ENCODE data around the gene TGFBI.

The TGFBI gene

DNA sequence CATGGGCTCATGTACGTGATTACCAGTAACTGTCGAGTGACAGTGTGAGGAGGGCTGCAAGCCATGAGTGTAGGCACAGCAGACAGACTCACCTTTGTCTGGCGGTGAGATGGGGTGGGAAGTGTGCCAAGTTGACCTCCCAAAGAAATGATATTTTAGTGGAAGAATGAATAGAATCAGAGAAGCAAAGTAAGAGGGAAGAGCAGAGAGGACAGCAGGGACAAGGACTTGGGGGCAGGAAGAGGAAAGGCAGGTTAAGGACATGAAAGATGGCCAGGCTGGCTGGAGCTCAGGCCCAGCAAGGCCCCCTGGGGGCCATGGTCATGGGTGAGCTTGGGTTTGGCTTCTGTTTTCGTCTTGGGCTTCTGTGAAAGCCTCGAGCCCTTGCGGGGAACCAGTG is 20.2 kb downstream of the TGFBI start:
- Histone ChIP-seq H3K9ac (ENCODE audit: low read length) (no peak overlapping the region), H3K4me2 (ENCODE audit: low read length) (no peak overlapping the region), H4K20me1 (ENCODE audit: insufficient read depth, low read length) (no peaks in the 10 kb centered on the region), H3K79me2 (ENCODE audit: low read length) (no peaks in the 10 kb centered on the region), H3K36me3 (replicated peaks; ENCODE audit: low read depth, low read length) (no peaks in the 10 kb centered on the region), H2AFZ (ENCODE audit: low read depth, low read length) (no peak overlapping the region), H3K9me3 (ENCODE audit: insufficient read depth, low read length) (no peaks in the 10 kb centered on the region), H3K4me1 (ENCODE audit: low read length) (no peaks in the 10 kb centered on the region), H3K27ac (ENCODE audit: low read length) (no peak overlapping the region), H3K27me3 (ENCODE audit: low read depth, low read length) (no peaks in the 10 kb centered on the region), H3K4me3 (ENCODE audit: low read length) (no peak overlapping the region)
- no peak for TF ChIP-seq EZH2phosphoT487 (IDR thresholded peaks at IDR 0.05; ENCODE audit: low read depth)
- TF ChIP-seq, protein P1, sequence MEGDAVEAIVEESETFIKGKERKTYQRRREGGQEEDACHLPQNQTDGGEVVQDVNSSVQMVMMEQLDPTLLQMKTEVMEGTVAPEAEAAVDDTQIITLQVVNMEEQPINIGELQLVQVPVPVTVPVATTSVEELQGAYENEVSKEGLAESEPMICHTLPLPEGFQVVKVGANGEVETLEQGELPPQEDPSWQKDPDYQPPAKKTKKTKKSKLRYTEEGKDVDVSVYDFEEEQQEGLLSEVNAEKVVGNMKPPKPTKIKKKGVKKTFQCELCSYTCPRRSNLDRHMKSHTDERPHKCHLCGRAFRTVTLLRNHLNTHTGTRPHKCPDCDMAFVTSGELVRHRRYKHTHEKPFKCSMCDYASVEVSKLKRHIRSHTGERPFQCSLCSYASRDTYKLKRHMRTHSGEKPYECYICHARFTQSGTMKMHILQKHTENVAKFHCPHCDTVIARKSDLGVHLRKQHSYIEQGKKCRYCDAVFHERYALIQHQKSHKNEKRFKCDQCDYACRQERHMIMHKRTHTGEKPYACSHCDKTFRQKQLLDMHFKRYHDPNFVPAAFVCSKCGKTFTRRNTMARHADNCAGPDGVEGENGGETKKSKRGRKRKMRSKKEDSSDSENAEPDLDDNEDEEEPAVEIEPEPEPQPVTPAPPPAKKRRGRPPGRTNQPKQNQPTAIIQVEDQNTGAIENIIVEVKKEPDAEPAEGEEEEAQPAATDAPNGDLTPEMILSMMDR (IDR thresholded peaks at IDR 0.05; ENCODE audit: low read depth, low read length): no peak

DNA sequence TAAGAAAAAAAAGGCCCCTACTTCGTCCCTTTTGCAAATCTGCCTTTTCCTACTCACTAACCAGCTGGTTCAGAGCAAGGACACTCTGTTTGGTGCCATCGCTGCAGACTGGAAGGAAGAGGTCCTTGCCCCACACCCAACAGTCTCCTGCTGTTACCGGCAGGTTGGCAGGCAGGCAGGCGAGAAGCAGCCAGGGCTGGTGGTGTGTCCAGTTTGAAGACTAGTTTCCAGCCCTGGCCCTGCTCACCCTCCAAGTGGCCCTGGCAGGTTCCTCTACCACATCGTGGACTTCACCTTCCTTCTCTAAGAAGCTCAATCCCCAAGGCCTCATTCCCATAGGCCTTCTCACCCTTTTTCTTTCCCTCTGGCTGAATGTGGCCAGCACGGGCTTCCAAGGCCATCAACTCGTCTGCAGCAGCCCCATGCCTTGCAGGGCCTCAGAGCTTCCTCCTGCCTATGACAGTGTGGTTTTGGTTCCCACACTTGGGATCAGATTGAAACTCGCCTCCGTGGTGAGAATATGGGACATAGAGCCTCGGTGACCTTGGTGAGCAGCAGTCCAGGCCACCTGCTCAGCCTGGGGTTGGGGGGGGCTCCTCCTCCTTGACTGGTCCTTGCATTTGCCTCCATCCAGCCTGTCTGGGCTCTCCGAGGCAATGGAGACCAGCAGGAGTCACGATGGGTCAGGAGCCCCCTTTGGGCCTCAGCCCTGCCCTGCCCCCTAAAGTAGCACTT is 22.9 kb downstream of the TGFBI start:
- H3K36me3 ChIP-seq (replicated peaks; ENCODE audit: low read depth, low read length): no peaks in the 10 kb centered on the region
- no peak overlapping the region for H3K4me3 ChIP-seq (ENCODE audit: low read length)
- H3K9me3 ChIP-seq (ENCODE audit: insufficient read depth, low read length): no peaks in the 10 kb centered on the region
- H3K79me2 ChIP-seq (ENCODE audit: low read length): no peaks in the 10 kb centered on the region
- H4K20me1 ChIP-seq (ENCODE audit: insufficient read depth, low read length): no peaks in the 10 kb centered on the region
- H2AFZ ChIP-seq (ENCODE audit: low read depth, low read length): no peak overlapping the region
- H3K4me2 ChIP-seq (ENCODE audit: low read length): no peak overlapping the region
- H3K27me3 ChIP-seq (ENCODE audit: low read depth, low read length): 0 out of 2 replicates have a peak, but pooled peaks cover 5% of the 10 kb centered on the region
- no peak for TF ChIP-seq EZH2phosphoT487 (IDR thresholded peaks at IDR 0.05; ENCODE audit: low read depth)
- TF ChIP-seq, protein P1 (IDR thresholded peaks at IDR 0.05; ENCODE audit: low read depth, low read length): no peak
- no peaks in the 10 kb centered on the region for H3K4me1 ChIP-seq (ENCODE audit: low read length)
- no peak overlapping the region for H3K27ac ChIP-seq (ENCODE audit: low read length)
- H3K9ac ChIP-seq (ENCODE audit: low read length): no peak overlapping the region

DNA sequence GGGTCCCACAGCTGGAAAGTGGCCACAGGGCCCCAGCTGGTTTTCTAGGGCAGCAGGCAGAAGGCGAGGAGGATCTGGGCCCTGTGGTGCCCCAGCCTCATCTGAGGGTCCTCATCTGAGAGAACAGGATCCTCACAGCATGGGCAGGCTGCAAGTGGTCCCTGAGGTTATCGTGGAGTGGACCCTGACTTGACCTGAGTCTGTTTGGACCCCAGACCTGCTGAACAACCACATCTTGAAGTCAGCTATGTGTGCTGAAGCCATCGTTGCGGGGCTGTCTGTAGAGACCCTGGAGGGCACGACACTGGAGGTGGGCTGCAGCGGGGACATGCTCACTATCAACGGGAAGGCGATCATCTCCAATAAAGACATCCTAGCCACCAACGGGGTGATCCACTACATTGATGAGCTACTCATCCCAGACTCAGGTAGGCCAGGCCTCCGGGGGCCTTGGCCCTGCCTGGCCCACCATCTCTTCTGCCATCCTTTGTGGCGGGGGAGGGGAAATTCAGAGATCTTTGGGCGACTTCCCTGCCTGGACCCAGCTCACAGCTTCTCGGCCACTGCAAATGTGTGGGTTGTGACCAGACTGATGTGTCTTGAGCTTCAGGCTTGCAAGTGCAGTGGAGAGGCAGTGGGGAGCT is 24.0 kb downstream of the TGFBI start:
- H2AFZ ChIP-seq (ENCODE audit: low read depth, low read length): no peak overlapping the region
- H3K36me3 ChIP-seq (replicated peaks; ENCODE audit: low read depth, low read length): no peaks in the 10 kb centered on the region
- H3K4me2 ChIP-seq (ENCODE audit: low read length): no peak overlapping the region
- peaks cover 16% of the 10 kb centered on the region for H3K27me3 ChIP-seq (ENCODE audit: low read depth, low read length)
- no peak overlapping the region for H3K4me3 ChIP-seq (ENCODE audit: low read length)
- H4K20me1 ChIP-seq (ENCODE audit: insufficient read depth, low read length): no peaks in the 10 kb centered on the region
- no peak for TF ChIP-seq EZH2phosphoT487 (IDR thresholded peaks at IDR 0.05; ENCODE audit: low read depth)
- H3K4me1 ChIP-seq (ENCODE audit: low read length): no peaks in the 10 kb centered on the region
- no peak overlapping the region for H3K27ac ChIP-seq (ENCODE audit: low read length)
- H3K9ac ChIP-seq (ENCODE audit: low read length): no peak overlapping the region
- H3K9me3 ChIP-seq (ENCODE audit: insufficient read depth, low read length): no peaks in the 10 kb centered on the region
- H3K79me2 ChIP-seq (ENCODE audit: low read length): no peaks in the 10 kb centered on the region

DNA sequence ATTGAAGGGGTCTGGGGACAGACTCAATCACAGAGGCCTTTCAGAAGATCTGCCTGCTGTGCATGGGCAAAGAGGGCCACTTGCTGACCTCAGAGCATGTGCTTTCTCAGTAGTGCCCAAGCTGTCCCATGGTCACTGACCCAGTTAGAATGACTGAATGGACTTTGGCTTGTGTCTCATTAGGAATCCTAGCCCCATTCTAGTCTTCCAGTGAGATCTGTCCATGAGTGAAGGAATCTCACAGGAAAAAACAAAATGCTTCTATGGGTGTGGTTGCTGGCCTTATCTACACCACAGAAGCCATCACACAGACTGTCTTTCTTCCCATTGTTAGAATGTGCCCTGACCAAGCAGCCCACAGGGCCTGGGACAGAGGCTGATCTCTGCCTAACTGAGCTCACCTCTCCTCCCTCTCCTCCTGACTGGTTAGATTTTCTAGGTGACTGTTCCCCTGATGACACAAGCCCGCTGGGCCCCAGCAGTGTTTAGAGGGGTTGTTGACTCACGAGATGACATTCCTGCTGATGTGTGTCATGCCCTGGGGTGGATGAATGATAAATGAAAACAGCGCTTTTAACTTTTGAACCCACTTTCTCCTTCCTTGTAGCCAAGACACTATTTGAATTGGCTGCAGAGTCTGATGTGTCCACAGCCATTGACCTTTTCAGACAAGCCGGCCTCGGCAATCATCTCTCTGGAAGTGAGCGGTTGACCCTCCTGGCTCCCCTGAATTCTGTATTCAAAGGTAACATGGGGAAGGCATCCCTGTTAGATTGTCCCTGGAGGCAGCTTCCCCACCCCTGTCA is 24.8 kb downstream of the TGFBI start:
- no peaks in the 10 kb centered on the region for H4K20me1 ChIP-seq (ENCODE audit: insufficient read depth, low read length)
- H3K27ac ChIP-seq (ENCODE audit: low read length): no peak overlapping the region
- H3K9ac ChIP-seq (ENCODE audit: low read length): no peak overlapping the region
- H3K4me2 ChIP-seq (ENCODE audit: low read length): no peak overlapping the region
- no peaks in the 10 kb centered on the region for H3K36me3 ChIP-seq (replicated peaks; ENCODE audit: low read depth, low read length)
- no peaks in the 10 kb centered on the region for H3K79me2 ChIP-seq (ENCODE audit: low read length)
- H3K9me3 ChIP-seq (ENCODE audit: insufficient read depth, low read length): no peaks in the 10 kb centered on the region
- no peak overlapping the region for H3K4me3 ChIP-seq (ENCODE audit: low read length)
- no peak overlapping the region for H2AFZ ChIP-seq (ENCODE audit: low read depth, low read length)
- no peaks in the 10 kb centered on the region for H3K4me1 ChIP-seq (ENCODE audit: low read length)
- TF ChIP-seq EZH2phosphoT487 (IDR thresholded peaks at IDR 0.05; ENCODE audit: low read depth): no peak
- peaks cover 21% of the 10 kb centered on the region for H3K27me3 ChIP-seq (ENCODE audit: low read depth, low read length)
